Left cardiac atrium (tissue), 4 donors: ENCODE results near the gene LRFN2. TPM values are rescaled to one million over a fixed set of nuclear protein-coding genes. Genes with fewer than 3 reads are reported as not detected.

ENCODE experiments used
- ATAC-seq, 2 donors: fragments of 200-7000 bp; cut with Tn5 transposase; one replicate each; pipeline ENCODE4 v1.9.1; 2020; ENCODE audit warnings: mild to moderate bottlenecking in 2 of 2, moderate library complexity in 2 of 2
- DNase-seq: peaks from one replicate; pipeline ENCODE4 v3.0.0-alpha.2; 2020
- intact Hi-C, 2 donors: fragments of 100-400 bp; cut with DNase I; formaldehyde crosslinking; loops; one replicate each; pipeline versions ENCODE4 v1.14.1 to v1.15.1; 2022 to 2023
- total RNA-seq, 2 donors: library from RNA; stranded (reverse); fragmentation: NEBNext Ultra II Directional; extraction: Animal tissue kit (Norgen Biotek cat#: 25700); gene quantifications; one replicate each; pipeline ENCODE4 v1.2.1, GENCODE V29; 2021
- donor health status: DM: no; HTN: yes; CAD: no.
- donor health status: DM: no; HTN: yes; CAD: no; lungs with severe emphysema.
- donor health status: DM: yes; HTN: yes; CAD: no.
- donor health status: Dilated cardiomyopathy.

LRFN2 gene
- total RNA-seq, 2 donors from 2014 or later, result not detected

DNA sequence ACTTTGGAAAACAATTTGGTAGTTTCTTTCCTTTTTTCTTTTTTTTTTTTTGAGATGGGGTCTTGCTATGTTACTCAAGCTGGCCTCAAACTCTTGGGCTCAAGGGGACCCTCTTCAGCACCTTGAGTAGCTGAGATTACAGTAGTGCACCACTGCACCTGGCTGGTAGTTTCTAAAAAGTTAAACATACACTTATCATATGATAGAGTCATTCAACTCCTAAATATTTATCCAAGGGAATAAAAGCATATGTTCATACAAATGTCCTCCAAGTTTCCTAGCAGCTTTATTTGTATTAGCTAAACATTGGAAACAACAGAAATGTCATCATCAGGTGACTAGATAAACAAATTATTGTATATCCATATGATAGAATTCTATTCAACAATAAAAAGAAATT lies 213.9 kb downstream of the LRFN2 start:
- intact Hi-C loops, result no loop called here
- no peak for DNase-seq
- no peak for ATAC-seq

DNA sequence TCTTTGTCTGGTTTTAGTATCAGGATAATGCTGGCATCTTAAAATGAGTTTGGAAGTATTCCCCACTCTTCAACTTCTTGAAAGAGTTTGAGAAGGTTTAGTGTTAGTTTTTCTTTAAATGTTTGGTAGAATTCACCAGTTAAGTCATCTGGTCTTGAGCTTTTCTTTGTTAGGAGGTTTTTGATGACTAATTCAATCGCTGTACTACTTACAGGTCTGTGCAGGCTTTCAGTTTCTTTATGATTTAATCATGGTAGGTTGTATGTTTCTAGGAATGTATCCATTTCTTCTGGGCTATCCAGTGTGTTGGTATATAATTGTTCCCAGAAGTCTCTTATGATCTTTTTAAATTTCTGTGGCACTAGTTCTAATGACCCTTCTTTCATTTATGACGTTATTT lies 215.5 kb downstream of the LRFN2 start:
- DNase-seq (no peak), ATAC-seq (no peak)
- intact Hi-C loops, result no loop called here

DNA sequence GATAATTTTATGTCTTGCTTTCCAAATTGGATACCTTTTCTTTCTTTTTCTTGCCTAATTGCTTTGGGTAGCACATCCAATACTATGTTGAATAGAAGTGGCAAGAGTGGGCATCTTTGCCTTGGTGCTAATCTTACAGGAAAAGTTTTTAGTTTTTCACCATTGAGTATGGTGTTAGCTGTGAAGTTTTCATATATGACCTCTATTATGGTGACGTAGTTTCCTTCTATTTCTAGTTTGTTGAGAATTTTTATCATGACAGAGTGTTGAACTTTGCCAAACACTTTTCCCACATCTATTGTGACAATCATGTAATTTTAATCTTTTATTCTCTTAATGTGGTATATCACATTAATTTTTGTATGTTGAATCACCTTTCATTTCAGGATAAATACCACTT lies 216.1 kb downstream of the LRFN2 start:
- intact Hi-C loops, result no loop called here
- ATAC-seq, result no peak

DNA sequence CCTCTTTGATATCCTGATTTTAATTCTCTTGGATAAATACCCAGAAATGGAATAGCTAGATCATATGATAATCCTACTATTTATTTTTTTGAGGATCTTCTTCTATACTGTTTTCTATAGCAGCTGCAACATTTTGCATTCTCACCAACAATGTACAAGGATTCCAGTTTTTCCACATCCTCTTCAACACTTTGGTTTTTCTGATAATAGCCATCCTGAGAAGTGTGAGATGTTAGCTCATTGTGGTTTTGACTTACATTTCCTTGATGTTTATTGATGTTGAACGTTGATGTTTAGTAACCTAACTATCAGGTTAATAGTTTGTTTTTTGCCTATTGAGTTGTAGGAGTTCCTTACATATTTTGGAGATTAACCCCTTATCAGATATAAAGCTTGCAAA lies 217.3 kb downstream of the LRFN2 start:
- ATAC-seq (no peak), DNase-seq (no peak)
- intact Hi-C loops, result no loop called here

More for the DNA sequence above, 216.1 kb downstream of the LRFN2 start:
- no peak for DNase-seq

DNA sequence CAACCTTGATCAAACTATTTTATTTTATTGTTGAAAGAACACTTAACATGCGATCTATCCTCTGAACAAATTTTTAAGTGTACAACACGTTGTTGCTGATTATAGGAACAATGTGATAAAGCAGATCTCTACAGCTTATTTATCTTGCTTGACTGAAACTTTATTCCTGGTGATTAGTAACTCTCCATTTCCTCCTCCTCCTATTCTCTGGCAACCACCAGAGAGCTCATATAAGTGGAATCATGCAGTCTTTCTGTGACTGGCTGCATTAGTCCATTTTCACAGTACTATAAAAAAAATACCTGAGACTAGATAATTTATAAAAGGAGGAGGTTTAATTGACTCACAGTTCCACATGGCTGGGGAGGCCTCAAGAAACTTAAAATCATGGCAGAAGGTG lies 218.1 kb downstream of the LRFN2 start:
- DNase-seq (no peak), ATAC-seq (no peak)
- intact Hi-C loops, result no loop called here

DNA sequence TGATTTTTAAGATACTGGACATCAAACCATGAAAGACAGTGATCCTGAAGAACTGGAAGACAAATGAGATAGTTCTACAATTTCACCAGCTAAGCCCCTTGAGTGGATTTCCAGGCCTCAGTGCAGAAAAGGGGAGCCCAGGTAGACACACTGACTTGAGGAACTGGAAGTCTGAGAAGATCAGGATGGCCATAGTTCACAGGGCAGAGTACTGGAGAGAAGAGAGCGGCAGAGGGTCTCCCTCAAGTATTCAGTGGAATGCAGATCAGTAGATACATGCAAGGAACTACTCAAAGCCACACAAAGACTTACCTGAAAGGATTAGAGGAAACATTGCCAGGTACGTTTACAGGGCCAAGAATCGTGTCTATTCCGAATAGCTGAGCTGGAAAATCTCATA lies 224.3 kb downstream of the LRFN2 start:
- intact Hi-C loops, result no loop called here
- ATAC-seq, result no peak
- no peak for DNase-seq

DNA sequence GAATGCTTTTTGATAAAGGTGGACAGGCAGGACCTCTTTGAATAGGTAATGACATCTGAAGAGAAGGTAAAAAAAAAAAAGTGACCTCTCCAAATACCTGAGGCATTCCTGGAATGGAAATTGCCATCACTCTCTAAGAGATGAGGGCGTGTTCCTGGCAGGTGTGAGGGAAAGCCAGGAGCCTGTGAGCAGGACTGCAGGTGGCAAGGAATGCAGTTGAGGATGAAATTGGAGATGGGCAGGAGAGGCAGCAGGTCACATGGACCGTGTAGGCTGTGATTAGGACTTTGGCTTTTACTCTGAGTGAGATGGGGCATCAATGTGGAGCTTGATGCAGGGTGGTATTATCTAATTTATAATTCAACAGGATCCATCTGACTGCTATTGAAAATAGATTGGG lies 227.4 kb downstream of the LRFN2 start:
- ATAC-seq, result no peak
- DNase-seq, result no peak
- intact Hi-C loops, result loop anchor here in 1 of 2 donors (10.0 kb wide), 1 partner anchor 225 kb away; the partner anchor contains the start of gene LRFN2

DNA sequence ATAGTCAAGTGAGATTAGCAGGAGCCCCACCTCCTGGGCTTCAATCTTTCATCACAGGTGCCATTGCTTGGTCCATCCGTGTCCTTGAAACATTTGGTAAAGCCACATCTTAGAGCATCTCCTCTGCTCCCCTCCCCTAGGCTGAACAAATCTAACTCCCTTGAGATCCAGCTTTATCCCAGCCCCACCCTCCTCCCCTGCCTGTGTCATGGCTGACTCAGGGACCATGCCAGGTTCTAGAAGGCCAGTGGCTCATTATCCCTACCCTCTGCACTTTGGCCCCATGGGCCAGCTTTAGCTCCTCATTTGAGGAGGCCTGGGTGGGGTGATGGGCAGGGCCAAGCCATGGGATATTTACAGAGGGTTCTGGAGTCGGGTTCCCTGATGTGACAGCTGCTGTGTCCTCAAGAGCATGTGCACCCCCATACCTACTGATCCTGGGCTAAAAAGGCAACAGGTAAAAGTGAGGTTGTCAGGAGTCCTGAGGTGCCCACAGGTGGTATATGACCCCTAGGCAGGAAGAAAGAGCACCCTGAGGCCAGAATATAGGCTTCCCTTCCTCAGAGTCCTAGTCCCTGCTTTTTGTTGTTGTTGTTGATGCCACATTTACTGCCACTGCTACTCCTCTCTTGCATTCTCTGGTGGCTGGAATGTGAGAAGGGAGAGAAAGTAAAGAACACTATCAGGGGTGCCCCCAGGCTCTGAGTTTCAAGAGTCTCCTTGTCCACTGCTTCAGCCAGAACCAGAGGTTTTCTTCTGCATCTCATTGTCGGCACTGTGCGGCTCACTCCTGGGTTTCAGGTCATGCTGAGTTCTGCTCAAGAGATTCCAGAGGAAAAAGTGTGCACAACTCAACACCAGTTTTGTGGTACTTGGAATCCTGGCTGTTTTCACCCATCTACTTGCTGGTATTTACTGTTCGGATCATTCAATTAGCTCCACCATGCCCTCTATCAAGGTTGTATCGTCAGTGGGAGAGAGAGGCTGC lies 228.4 kb downstream of the LRFN2 start:
- DNase-seq (no peak), ATAC-seq (no peak)
- intact Hi-C loops, result loop anchor here in 1 of 2 donors (10.0 kb wide), 1 partner anchor 226 kb away; the partner anchor contains the start of gene LRFN2

DNA sequence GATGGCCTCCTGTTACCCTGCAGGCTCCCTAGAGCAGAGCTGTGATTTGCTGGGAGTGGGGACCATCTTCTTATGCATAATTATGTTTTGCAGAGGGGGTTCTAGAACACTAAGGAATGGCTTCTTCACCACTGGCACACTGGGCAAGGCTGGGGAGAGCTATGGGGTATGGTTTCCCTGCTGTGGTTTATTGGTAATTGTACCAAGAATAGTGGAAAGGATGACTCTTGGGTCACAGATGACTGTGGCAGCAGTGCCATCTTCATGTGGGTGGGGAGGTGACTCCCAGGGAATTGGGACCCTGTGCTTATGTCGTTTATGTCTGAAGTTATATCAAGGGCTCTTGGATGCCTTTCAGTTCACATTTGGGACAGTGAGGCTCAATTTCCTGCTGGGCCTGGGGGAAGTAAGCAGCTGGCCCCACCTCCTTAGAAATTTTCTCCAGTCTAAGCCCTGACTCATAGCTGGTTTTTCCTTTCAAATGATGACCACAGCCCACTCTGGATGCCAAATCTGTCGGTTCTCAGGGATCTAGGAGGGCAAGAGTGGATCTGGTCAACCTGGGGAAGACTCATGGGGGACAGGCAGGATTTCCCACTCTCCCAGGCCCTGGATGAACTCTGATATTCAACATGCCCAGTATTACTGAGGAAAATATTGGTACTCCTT lies 230.8 kb downstream of the LRFN2 start:
- no peak for ATAC-seq
- intact Hi-C loops, result loop anchor here in 1 of 2 donors (10.0 kb wide), 1 partner anchor 228 kb away; the partner anchor contains the start of gene LRFN2
- DNase-seq, result no peak

DNA sequence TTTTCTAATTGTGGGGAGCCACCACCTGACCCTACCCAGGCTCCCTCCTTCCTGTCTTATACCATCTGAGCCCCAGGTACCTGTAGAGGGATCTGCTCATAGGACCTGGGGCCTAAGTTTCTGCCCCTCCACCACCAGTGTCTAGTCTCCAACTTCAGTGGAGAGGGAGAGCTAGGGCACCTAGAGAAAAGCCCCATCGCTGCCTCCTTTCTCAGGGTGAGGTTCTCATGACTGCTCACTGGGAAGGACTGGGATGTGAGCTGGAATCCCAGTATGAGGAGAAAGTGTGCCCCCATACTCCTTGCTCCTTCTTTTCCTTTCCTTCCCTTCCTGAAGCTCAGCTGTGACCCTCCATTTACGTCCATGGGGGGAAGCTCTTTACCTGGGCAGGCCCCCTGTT lies 231.6 kb downstream of the LRFN2 start:
- no peak for DNase-seq
- intact Hi-C loops, result loop anchor here in 1 of 2 donors (10.0 kb wide), 1 partner anchor 229 kb away; the partner anchor contains the start of gene LRFN2
- ATAC-seq, result no peak

DNA sequence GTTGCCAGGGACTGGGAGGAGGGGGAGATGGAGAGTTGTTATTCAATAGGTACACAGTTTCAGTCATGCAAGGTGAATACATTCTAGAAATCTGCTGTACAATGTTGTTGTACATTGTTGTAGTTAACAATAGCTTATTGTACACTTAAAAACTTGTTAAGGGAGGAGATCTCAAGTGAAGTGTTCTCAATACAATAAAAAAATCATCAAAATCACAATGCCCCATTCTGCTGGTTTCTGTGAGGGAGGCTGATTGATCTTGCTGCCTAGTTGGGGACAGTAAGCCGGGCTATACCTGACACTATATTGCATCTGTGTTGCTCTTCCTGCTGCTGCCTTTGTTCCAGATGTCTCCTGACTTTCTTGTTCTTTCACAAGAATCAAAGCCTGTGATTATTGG lies 232.1 kb downstream of the LRFN2 start:
- intact Hi-C loops, result loop anchor here in 1 of 2 donors (10.0 kb wide), 1 partner anchor 230 kb away; the partner anchor contains the start of gene LRFN2
- no peak for DNase-seq
- ATAC-seq, result no peak

DNA sequence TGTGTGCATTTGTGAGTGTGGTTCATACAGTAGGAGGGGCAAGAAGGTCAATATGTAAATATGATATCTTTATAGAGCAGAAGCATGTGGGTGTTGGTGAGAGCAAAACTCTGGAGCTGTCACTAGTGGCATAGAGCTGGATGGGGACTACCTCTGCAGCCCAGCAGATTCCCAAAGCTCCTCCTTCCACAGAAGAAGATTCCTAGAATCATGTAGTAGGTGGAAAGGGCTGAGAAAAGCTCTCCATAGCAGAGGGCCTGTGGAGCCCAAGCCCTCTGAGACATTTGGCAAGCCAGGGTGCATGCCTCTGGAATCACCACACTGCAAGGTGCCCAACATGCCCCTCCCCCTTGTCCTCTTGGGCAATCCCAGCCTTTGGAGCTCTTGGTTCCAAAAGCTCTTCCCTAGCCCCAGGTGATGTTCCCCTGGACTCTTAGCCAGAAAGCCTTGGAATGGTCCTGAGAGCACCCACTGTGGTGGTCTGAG lies 233.2 kb downstream of the LRFN2 start:
- intact Hi-C loops, result loop anchor here in 1 of 2 donors (10.0 kb wide), 1 partner anchor 231 kb away; the partner anchor contains the start of gene LRFN2

DNA sequence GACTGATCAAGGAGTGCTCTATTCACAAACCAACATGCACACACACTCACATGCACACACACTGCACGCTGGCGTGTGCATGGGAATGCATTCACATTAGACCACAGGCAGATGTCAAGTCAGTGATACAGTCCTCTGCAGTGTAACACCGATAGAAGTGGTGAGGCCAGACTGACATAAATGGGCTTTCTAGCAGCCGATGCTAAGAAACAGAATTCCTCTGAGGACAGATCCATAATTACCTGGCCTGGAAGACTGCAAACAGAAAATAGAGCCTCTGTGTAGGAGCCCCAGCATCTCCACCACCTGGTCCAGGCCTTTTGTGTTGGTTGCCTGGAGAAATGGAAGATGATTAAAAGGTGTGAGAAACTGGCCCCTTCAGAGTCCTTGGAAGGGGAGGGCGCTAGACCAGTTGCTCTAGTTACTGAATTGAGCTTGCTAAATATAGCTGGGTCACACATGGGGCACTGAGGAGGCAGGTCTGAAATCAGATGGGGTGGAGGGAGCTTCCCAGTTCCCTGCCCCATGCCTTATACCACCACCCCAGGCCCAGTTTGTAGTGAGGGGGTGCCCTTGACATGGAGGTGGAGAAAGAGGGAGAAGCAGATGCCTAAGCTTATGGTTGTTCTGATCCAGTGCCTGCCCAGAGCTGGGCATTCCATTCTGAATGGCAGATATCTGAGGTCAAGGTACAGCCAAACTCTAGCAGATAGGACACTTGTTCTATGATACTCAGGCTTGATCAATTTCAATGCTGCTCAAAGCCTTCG lies 233.8 kb downstream of the LRFN2 start:
- ATAC-seq, result peak in 1 of 2 donors; percentile 15
- intact Hi-C loops, result loop anchor here in 1 of 2 donors (10.0 kb wide), 1 partner anchor 231 kb away; the partner anchor contains the start of gene LRFN2
- DNase-seq, result no peak

More for the DNA sequence above, 233.2 kb downstream of the LRFN2 start:
- DNase-seq, result no peak
- ATAC-seq, result no peak

DNA sequence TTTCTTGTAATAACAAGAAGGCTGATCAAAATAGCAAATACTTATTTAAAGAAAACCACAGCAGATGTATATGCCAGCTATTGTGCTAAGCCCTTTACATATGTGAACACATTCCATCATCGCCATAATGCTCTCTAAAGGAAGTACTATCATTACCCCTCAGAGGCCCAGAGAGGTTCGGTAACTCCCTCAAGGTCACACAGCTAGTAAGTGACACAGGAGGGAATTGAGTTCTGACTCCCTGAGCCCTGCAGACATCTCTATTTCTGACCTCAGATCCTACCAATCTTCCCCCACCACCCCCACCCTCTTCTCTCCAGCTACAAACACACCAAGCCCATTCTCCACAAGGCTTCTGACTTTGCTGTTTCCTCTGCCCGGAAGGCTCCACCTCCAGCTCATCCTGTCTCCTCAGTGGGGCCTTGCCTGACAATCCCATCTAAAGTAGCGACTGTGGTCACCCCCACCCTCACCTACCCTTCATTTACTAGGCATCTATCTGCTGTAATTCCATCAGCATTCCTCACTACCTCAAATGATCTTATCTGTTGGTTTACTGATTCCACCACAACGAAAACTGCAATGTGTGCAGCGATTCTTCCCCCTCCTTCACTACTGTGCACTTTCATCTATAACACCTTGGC lies 234.5 kb downstream of the LRFN2 start:
- no peak for DNase-seq
- no peak for ATAC-seq
- intact Hi-C loops, result loop anchor here in 1 of 2 donors (10.0 kb wide), 1 partner anchor 232 kb away; the partner anchor contains the start of gene LRFN2

DNA sequence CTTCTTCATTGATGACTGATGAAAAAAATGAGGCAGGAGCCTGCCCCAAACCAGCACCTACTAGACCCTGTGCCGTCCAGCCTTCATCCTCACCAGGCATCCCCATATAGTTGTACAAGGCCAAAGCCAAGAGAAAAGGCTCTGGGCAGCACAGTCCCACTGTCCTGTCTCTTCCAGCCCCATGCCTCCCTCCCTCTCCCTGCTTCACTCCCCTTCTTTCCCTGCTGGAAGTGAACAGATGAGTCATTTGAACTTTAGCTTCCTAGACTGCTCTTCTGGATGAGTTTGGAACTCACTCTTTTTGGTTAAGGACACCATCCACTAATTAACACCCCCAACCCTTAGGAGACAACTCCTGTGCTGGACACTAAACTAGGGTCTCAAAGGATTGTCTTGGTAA lies 235.2 kb downstream of the LRFN2 start:
- intact Hi-C loops, result loop anchor here in 1 of 2 donors (10.0 kb wide), 1 partner anchor 233 kb away; the partner anchor contains the start of gene LRFN2
- no peak for DNase-seq
- ATAC-seq, result peak in 1 of 2 donors; percentile 15

DNA sequence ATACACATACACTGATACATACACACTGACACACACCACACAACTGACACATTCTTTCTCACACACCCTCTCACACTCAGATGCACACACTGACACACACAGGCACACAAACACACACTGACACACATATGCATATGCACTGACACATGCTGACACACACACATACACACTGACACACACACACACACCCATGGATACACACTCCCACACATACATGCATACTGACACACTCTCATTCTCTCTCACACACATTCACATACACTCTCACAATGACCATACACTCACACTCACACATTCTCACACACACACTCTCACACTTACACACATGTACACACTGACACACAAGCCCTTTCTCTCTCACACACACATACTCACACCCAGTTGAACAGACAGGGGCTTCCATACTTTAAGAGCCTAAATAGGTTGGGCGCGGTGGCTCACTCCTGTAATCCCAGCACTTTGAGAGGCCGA lies 236.4 kb downstream of the LRFN2 start:
- ATAC-seq, result no peak
- DNase-seq, result no peak
- intact Hi-C loops, result loop anchor here in 1 of 2 donors (10.0 kb wide), 1 partner anchor 234 kb away; the partner anchor contains the start of gene LRFN2

DNA sequence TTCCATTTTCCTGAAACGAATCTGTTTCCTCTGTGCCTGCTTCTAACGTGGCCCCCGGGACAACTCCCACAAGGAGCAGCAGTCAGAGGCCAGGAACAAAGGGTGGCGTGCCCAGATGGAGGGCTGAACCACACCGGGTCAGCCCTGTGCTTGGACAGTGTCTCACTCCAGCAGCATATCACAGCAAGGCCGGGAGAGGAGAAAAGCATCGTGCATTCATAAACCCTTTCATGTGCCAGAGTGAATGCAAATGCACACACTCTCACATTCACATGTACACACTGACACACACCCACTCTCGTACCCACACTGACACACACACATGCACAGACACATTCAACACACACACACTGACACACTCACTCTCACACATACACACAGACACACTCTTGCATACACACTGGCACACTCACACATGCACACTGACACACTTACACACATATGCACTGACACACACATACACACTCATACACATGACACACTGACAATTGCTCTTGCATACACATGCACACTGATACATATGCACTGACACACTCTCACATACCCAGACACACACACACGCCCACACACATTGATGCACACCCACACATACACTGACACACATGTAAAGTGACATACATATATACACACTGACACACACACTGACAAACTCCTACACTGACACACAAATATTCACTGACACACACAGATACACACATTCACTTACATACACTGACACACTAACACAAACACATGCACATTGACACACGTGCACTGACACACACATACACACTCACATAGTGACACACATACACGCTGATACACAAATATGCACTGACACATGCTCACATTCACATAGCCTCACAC lies 237.0 kb downstream of the LRFN2 start:
- intact Hi-C loops, result loop anchor here (10.0 kb wide), 2 partner anchors 195 to 235 kb away; partner anchors contain the start of gene LRFN2 (in 1 of the 2)
- DNase-seq (no peak), ATAC-seq (no peak)
